ENCODE measurements around the gene CFAP100.

CFAP100 gene

GRCh38 chr3:126422121-126422520, 27.4 kb downstream of the CFAP100 start:
- Histone ChIP-seq H3K4me3 (ENCODE audit: insufficient read depth, low read depth, low read length, poor library complexity, severe bottlenecking) (no peak overlapping the region), H3K27me3 (replicated peaks; ENCODE audit: control insufficient read depth, insufficient read depth, low read length, poor library complexity, severe bottlenecking) (no peaks in the 10 kb centered on the region), H3K27ac (ENCODE audit: insufficient read depth, low read length, poor library complexity, severe bottlenecking) (no peak overlapping the region), H3K4me1 (ENCODE audit: control insufficient read depth, insufficient read depth, low read length, poor library complexity, severe bottlenecking) (no peaks in the 10 kb centered on the region), H3K36me3 (ENCODE audit: control insufficient read depth, insufficient read depth, low read length) (no peaks in the 10 kb centered on the region), H3K9me3 (ENCODE audit: control insufficient read depth, low read length) (peaks cover 5% of the 10 kb centered on the region)
- no peak for DNase-seq

- Histone ChIP-seq H3K36me3 (ENCODE audit: control insufficient read depth, insufficient read depth, low read length) (no peaks in the 10 kb centered on the region), H3K27ac (ENCODE audit: insufficient read depth, low read length, poor library complexity, severe bottlenecking) (no peak overlapping the region), H3K4me3 (ENCODE audit: insufficient read depth, low read depth, low read length, poor library complexity, severe bottlenecking) (no peak overlapping the region), H3K4me1 (ENCODE audit: control insufficient read depth, insufficient read depth, low read length, poor library complexity, severe bottlenecking) (no peaks in the 10 kb centered on the region), H3K9me3 (ENCODE audit: control insufficient read depth, low read length) (peaks cover 5% of the 10 kb centered on the region), H3K27me3 (replicated peaks; ENCODE audit: control insufficient read depth, insufficient read depth, low read length, poor library complexity, severe bottlenecking) (no peaks in the 10 kb centered on the region)
- no peak for DNase-seq
Measured at GRCh38 chr3:126422571-126423091, 27.9 kb downstream of the CFAP100 start.

DNA sequence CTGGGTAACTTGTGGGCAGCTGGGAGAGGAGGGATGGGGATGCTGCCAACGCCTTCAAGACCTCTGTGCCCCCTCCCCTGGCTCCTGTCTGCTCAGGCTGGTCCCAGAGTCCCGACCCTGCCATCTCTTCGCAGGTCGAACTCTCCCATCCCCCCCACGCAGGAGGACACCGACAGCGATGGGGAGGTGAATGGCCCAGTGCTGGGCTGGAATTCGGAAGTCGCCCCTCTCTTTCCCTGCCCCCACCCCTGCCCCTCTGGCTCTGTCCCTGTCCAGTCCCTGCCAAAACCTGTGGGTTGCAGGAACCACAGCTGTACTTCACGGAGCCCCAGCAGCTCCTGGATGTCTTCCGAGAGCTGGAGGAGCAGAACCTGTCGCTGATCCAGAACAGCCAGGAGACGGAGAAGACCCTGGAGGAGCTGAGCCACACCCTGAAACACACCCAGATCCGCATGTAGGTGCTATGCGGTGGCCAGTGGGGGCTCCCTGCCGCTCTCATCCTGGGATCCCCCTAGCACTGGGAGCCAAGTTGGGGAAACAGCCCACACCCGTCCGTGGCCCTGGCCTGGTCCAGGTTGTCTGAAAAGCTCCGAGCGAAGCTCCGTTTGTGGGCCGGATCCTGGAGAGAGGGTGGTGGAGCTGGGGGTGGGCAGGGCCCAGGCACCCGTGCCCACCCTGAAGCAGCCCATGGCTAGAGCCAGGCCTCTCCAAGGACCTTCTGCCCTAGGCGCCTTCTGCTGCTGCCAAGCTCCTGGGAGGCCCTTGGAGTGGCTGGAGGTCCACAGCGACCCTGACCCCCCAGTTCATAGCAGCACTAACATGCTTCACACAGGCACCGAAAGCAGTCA, 28.7 kb downstream of the CFAP100 start:
- no peak for DNase-seq
- H3K27ac ChIP-seq (ENCODE audit: insufficient read depth, low read length, poor library complexity, severe bottlenecking) = no peak overlapping the region
- H3K9me3 ChIP-seq (ENCODE audit: control insufficient read depth, low read length) = peaks cover 5% of the 10 kb centered on the region
- H3K27me3 ChIP-seq (replicated peaks; ENCODE audit: control insufficient read depth, insufficient read depth, low read length, poor library complexity, severe bottlenecking) = no peaks in the 10 kb centered on the region
- H3K36me3 ChIP-seq (ENCODE audit: control insufficient read depth, insufficient read depth, low read length) = no peaks in the 10 kb centered on the region
- no peak overlapping the region for H3K4me3 ChIP-seq (ENCODE audit: insufficient read depth, low read depth, low read length, poor library complexity, severe bottlenecking)
- H3K4me1 ChIP-seq (ENCODE audit: control insufficient read depth, insufficient read depth, low read length, poor library complexity, severe bottlenecking) = no peaks in the 10 kb centered on the region

DNA sequence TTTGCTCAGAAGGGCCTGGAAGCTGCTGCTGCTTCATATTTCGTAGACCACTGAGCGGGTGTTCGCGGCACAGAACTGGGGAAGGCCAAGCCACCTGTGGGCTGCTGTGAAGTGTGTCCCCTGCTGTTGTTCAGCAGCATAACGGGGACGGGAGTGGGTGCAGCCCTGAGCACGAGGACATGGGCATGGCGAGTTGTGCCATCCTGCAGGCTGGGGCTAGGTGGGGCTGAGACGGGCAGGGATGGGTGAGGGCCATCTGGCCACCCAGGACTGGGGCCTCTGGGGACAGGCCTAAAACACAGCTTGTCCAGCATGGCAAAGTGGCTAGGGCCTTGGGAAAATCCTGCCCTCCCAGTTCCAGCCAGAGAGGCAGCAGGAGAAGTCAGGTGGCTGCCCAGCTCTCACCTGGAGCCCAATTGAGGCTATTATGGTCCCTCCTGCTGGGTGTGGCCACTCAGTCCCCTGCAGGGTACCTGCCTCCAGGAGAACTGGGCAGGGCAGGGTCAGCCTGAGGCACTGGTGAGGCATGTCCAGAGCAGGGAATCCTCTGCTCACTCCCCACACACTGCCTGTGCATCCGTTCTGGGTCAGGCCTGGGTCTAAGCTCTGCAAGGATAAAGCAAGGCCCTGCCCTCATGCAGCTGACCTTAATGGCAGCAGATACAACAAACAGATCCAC, 29.5 kb downstream of the CFAP100 start:
- Histone ChIP-seq H3K36me3 (ENCODE audit: control insufficient read depth, insufficient read depth, low read length) (no peaks in the 10 kb centered on the region), H3K27me3 (replicated peaks; ENCODE audit: control insufficient read depth, insufficient read depth, low read length, poor library complexity, severe bottlenecking) (no peaks in the 10 kb centered on the region), H3K9me3 (ENCODE audit: control insufficient read depth, low read length) (peaks cover 5% of the 10 kb centered on the region), H3K27ac (ENCODE audit: insufficient read depth, low read length, poor library complexity, severe bottlenecking) (no peak overlapping the region), H3K4me3 (ENCODE audit: insufficient read depth, low read depth, low read length, poor library complexity, severe bottlenecking) (no peak overlapping the region), H3K4me1 (ENCODE audit: control insufficient read depth, insufficient read depth, low read length, poor library complexity, severe bottlenecking) (no peaks in the 10 kb centered on the region)
- DNase-seq = no peak

DNA sequence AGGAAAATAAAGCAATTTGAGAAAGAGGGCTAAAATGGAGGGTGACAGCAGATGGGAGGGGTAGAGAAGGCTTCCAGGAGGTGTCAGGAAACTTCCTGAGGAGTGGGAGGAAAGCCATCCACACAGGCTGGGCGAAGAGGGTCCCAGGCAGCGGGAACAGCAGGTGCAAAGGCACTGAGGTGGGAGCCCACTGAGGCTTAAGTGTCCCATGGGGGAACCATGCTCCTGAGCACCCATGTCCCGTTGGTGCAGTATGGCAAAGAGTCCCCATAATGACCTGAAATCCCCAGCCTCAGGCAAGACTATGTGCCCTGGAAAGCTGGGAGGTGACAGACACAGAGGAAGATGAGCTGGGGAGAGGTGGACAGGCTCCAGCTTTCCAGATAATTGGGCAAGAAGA, 30.0 kb downstream of the CFAP100 start:
- peaks cover 5% of the 10 kb centered on the region for H3K9me3 ChIP-seq (ENCODE audit: control insufficient read depth, low read length)
- no peak overlapping the region for H3K4me3 ChIP-seq (ENCODE audit: insufficient read depth, low read depth, low read length, poor library complexity, severe bottlenecking)
- H3K27ac ChIP-seq (ENCODE audit: insufficient read depth, low read length, poor library complexity, severe bottlenecking) = no peak overlapping the region
- no peaks in the 10 kb centered on the region for H3K27me3 ChIP-seq (replicated peaks; ENCODE audit: control insufficient read depth, insufficient read depth, low read length, poor library complexity, severe bottlenecking)
- H3K36me3 ChIP-seq (ENCODE audit: control insufficient read depth, insufficient read depth, low read length) = no peaks in the 10 kb centered on the region
- no peaks in the 10 kb centered on the region for H3K4me1 ChIP-seq (ENCODE audit: control insufficient read depth, insufficient read depth, low read length, poor library complexity, severe bottlenecking)
- DNase-seq = no peak

DNA sequence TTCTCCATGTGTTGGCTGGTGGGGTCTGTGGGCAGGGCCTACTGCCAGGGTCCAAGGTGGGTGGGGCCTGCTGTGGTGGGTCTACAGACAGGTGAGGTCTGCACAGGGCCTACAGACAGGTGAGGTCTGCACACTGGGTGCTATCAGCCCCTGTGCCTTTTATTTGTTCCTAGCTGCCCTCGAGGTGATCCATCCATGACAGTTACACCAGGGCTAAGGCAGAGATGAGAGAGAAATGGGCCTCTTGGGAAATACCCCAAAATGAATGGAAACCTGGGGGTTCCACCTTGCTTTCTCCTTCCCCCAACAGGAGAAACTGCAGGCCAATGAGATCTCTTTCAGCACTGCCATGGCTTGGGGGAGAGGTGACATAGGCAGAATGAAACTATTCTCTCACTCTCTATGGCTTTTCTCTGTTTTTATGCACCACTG, 36.4 kb downstream of the CFAP100 start:
- H3K4me3 ChIP-seq (ENCODE audit: insufficient read depth, low read depth, low read length, poor library complexity, severe bottlenecking) = no peak overlapping the region
- H3K9me3 ChIP-seq (ENCODE audit: control insufficient read depth, low read length) = peaks cover under 1% of the 10 kb centered on the region
- no peaks in the 10 kb centered on the region for H3K4me1 ChIP-seq (ENCODE audit: control insufficient read depth, insufficient read depth, low read length, poor library complexity, severe bottlenecking)
- no peak for DNase-seq
- H3K36me3 ChIP-seq (ENCODE audit: control insufficient read depth, insufficient read depth, low read length) = peaks cover 5% of the 10 kb centered on the region
- H3K27ac ChIP-seq (ENCODE audit: insufficient read depth, low read length, poor library complexity, severe bottlenecking) = no peak overlapping the region
- no peaks in the 10 kb centered on the region for H3K27me3 ChIP-seq (replicated peaks; ENCODE audit: control insufficient read depth, insufficient read depth, low read length, poor library complexity, severe bottlenecking)

DNA sequence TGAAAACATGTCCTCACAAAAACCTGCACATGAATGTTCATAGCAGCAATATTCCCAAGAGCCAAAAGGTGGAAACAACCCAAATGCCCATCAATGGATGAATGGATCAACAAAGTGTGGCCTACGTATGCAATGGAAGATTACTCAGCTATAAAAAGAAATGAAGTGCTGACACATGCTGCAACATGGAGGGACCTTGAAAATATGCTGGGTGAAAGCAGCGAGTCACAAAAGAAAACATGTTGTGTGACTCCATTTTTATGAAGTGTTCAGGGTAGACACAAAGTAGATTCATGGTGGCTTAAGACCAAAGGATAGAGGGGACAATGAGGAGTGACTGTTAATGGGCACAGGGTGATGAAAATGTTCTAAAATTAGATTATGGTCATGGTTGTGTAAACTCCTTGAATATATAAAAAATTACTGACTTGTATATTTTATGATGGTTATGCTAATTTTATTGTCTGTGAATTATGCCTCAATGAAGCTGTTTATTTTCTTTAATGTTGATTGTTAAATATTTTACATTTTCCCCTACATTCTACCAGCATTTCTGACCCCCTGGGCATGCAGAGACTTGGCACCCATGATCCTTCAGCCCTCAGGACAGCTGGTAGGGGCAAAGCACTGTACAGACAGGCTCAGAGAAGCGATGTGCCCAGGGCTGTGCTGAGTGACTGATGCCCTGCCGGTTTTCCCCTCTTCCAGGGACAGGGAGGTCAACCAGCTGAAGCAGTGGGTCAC, 37.8 kb downstream of the CFAP100 start:
- Histone ChIP-seq H3K9me3 (ENCODE audit: control insufficient read depth, low read length) (no peaks in the 10 kb centered on the region), H3K27ac (ENCODE audit: insufficient read depth, low read length, poor library complexity, severe bottlenecking) (no peak overlapping the region), H3K27me3 (replicated peaks; ENCODE audit: control insufficient read depth, insufficient read depth, low read length, poor library complexity, severe bottlenecking) (no peaks in the 10 kb centered on the region), H3K4me3 (ENCODE audit: insufficient read depth, low read depth, low read length, poor library complexity, severe bottlenecking) (no peak overlapping the region), H3K36me3 (ENCODE audit: control insufficient read depth, insufficient read depth, low read length) (peaks cover 16% of the 10 kb centered on the region), H3K4me1 (ENCODE audit: control insufficient read depth, insufficient read depth, low read length, poor library complexity, severe bottlenecking) (no peaks in the 10 kb centered on the region)
- no peak for DNase-seq

DNA sequence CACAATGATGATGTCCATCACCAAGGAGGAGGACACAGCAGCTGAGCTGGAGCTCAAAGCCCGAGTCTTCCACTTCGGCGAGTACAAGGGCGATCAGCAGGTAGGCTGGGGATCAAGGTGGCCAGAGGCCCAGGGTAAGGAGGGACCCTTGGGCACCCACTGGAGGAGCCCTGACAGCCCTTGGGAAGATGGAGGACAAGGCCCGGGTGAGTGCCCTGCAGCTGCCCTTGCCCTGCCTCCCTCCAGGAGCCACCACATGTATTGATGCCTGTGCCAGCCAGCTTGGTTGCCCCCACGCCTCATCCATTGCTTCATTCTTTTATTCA, 38.4 kb downstream of the CFAP100 start:
- H3K9me3 ChIP-seq (ENCODE audit: control insufficient read depth, low read length) = no peaks in the 10 kb centered on the region
- H3K4me1 ChIP-seq (ENCODE audit: control insufficient read depth, insufficient read depth, low read length, poor library complexity, severe bottlenecking) = no peaks in the 10 kb centered on the region
- no peak overlapping the region for H3K27ac ChIP-seq (ENCODE audit: insufficient read depth, low read length, poor library complexity, severe bottlenecking)
- H3K27me3 ChIP-seq (replicated peaks; ENCODE audit: control insufficient read depth, insufficient read depth, low read length, poor library complexity, severe bottlenecking) = no peaks in the 10 kb centered on the region
- peaks cover 16% of the 10 kb centered on the region for H3K36me3 ChIP-seq (ENCODE audit: control insufficient read depth, insufficient read depth, low read length)
- DNase-seq = no peak
- no peak overlapping the region for H3K4me3 ChIP-seq (ENCODE audit: insufficient read depth, low read depth, low read length, poor library complexity, severe bottlenecking)

GRCh38 chr3:126433496-126434263, 39.0 kb downstream of the CFAP100 start:
- Histone ChIP-seq H3K4me3 (ENCODE audit: insufficient read depth, low read depth, low read length, poor library complexity, severe bottlenecking) (no peak overlapping the region), H3K9me3 (ENCODE audit: control insufficient read depth, low read length) (no peaks in the 10 kb centered on the region), H3K27me3 (replicated peaks; ENCODE audit: control insufficient read depth, insufficient read depth, low read length, poor library complexity, severe bottlenecking) (no peaks in the 10 kb centered on the region), H3K4me1 (ENCODE audit: control insufficient read depth, insufficient read depth, low read length, poor library complexity, severe bottlenecking) (no peaks in the 10 kb centered on the region), H3K27ac (ENCODE audit: insufficient read depth, low read length, poor library complexity, severe bottlenecking) (no peak overlapping the region), H3K36me3 (ENCODE audit: control insufficient read depth, insufficient read depth, low read length) (peaks cover 19% of the 10 kb centered on the region)
- DNase-seq = no peak
